Pancreas (tissue), 10 donors: ENCODE measurements around the gene HDAC5. TPM values are rescaled to one million over a fixed set of nuclear protein-coding genes. Genes with fewer than 3 reads are reported as not detected.
"Not testable (repeated sequence)": the region's sequence is repeated elsewhere in the genome, so short reads cannot be mapped to it uniquely, and the experiment has no call there.

Experiments used
- ATAC-seq, 4 donors: fragments of 200-7000 bp; cut with Tn5 transposase; one replicate each; pipeline versions ENCODE4 v1.8.0 to v1.9.1; 2020; ENCODE audit warnings: mild to moderate bottlenecking in 4 of 4, moderate library complexity in 4 of 4
- DNase-seq, 6 donors: peaks; one replicate each; pipeline ENCODE4 v3.0.0-alpha.2; 2020
- FAIRE-seq: peaks from 2 replicates; lab custom pipeline; 2012; peaks lifted over from hg19 to GRCh38; lab: Jason Lieb, UNC
- H3K27ac ChIP-seq, 4 donors: fragments of 200-600 bp; sonication (generic); 1 replicate in 3 of 4; 2 replicates in 1 of 4; pipeline versions ENCODE4 v1.5.0 to v1.8.0; 2020
- H3K27me3 ChIP-seq, 4 donors: fragments of 200-600 bp; one replicate each; pipeline ENCODE4 v1.8.0; 2021
- H3K36me3 ChIP-seq, 3 donors: fragments of 200-600 bp; sonication (generic) in 1 of 3; one replicate each; pipeline versions ENCODE4 v1.5.0 to v1.8.0; 2020 to 2021
- H3K4me1 ChIP-seq, 3 donors: fragments of 200-600 bp; one replicate each; pipeline ENCODE4 v1.8.0; 2021
- H3K4me3 ChIP-seq, 4 donors: fragments of 200-600 bp; sonication (generic) in 2 of 4; one replicate each; pipeline versions ENCODE4 v1.5.0 to v1.8.0; 2020 to 2021
- H3K9me3 ChIP-seq, 4 donors: fragments of 200-600 bp; one replicate each; pipeline ENCODE4 v1.8.0; 2021
- WGBS, 2 donors: extraction: QIAGEN DNeasy Blood & Tissue Kit; methylation state at CpG; one replicate each; pipeline ENCODE4 v1.1.7; 2013; 5-methylcytosine and 5-hydroxymethylcytosine counted together
- intact Hi-C, 3 donors: fragments of 100-400 bp; cut with DNase I; formaldehyde crosslinking; loops; one replicate each; pipeline versions ENCODE4 v1.11.1 to v1.14.2; 2022
- polyA plus RNA-seq, 2 donors: library from polyadenylated mRNA; stranded (reverse); fragments of 200-250 nt; gene quantifications; one replicate each; pipeline ENCODE4 v1.2.3, GENCODE V29; 2013
- total RNA-seq, 6 donors: library from RNA; stranded (reverse); fragmentation: NEBNext Ultra II Directional in 4 of 6; extraction: Animal tissue kit (Norgen Biotek cat#: 25700) in 4 of 6; gene quantifications; one replicate each; pipeline versions ENCODE4 v1.2.1 to v1.2.4, GENCODE V29; 2021 to 2023
- TF ChIP-seq, protein P1 (sequence below), 4 donors: fragments of 200-600 bp; sonication (generic) in 3 of 4; IDR thresholded peaks; one replicate each; pipeline versions ENCODE4 v1.5.0 to v1.8.0; 2021; ENCODE audit warnings: antibody characterized with exemption in 4 of 4
- donor health status: healthy with polysubstance abuse.
- donor health status: DM: no; HTN: no; CAD: no; lungs with moderate emphysema.
- donor health status: DM: no; HTN: no; CAD: no.
- donor health status: control.
- donor health status: control.
- donor health status: Bipolar disorder and iron deficiency.
- donor health status: DM: yes; HTN: yes; CAD: no.
- donor health status: DM: no; HTN: no; CAD: no.
- donor health status: DM: no; HTN: no; CAD: no.
- donor health status: DM: yes; HTN: yes; CAD: no.

HDAC5 gene
- total and polyA plus RNA-seq, 8 donors, result 10.9 to 38.1 (median 18.2) TPM

DNA sequence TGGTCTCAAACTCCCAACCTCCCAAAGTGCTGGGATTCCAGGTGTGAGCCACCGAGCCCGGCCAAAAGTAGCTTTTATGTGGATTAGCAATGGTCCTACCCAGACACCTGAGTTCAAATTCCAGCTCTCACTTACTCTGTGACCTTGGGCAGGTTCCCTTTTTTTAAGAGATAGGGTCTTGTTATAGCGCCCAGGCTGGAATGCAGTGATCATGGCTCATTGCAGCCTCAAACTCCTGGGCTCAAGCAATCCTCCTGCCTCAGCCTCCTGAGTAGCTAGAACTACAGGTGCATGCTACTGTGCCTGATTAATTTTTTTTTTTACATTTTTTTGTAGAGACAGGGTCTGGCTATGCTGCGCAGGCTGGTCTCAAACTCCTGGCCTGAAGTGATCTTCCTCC lies 16.6 kb downstream of the HDAC5 start:
- 78 to 90% methylated on average over 4 of the region's 4 CpGs for WGBS, 2 donors
- H3K36me3 ChIP-seq, result no peaks in the 10 kb centered on the region

DNA sequence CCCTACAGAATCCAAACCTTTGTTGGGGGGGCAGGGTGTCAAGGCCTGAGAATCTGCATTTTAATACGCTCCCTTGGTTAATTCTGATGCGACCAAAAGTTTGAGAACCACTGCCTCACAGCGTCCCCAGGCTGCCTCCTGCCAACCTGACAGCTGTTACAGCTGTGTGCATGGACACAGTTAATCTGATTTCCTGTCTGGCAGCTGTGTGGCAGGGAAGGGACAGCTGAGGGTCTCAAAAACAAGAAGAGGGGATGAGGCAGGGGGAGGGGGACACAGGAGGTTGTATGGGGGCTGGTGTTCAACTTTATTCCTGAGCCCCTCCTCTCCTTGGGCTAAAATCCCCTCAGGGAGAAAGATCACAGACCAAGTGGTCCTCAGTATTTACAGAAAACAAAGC lies 17.5 kb downstream of the HDAC5 start:
- Histone ChIP-seq H3K36me3 (no peaks in the 10 kb centered on the region), H3K9me3 (no peaks in the 10 kb centered on the region), H3K4me1 (peaks cover 11 to 24% (median 17%) of the 10 kb centered on the region in 3 donors), H3K27me3 (no peaks in the 10 kb centered on the region), H3K4me3 (no peak overlapping the region), H3K27ac (no peak overlapping the region)
- WGBS, 2 donors, result 43 to 44% methylated on average over 3 of the region's 3 CpGs
- intact Hi-C loops, result no loop called here
- ATAC-seq (no peak), FAIRE-seq (no peak), DNase-seq (no peak)
- TF ChIP-seq, protein P1, sequence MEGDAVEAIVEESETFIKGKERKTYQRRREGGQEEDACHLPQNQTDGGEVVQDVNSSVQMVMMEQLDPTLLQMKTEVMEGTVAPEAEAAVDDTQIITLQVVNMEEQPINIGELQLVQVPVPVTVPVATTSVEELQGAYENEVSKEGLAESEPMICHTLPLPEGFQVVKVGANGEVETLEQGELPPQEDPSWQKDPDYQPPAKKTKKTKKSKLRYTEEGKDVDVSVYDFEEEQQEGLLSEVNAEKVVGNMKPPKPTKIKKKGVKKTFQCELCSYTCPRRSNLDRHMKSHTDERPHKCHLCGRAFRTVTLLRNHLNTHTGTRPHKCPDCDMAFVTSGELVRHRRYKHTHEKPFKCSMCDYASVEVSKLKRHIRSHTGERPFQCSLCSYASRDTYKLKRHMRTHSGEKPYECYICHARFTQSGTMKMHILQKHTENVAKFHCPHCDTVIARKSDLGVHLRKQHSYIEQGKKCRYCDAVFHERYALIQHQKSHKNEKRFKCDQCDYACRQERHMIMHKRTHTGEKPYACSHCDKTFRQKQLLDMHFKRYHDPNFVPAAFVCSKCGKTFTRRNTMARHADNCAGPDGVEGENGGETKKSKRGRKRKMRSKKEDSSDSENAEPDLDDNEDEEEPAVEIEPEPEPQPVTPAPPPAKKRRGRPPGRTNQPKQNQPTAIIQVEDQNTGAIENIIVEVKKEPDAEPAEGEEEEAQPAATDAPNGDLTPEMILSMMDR (IDR thresholded peaks at IDR 0.05), result no peak

More for the DNA sequence above, 16.6 kb downstream of the HDAC5 start:
- intact Hi-C loops, result no loop called here
- H3K4me3 ChIP-seq, result no peak overlapping the region
- ATAC-seq, result no peak
- no peak for DNase-seq
- TF ChIP-seq, protein P1 (IDR thresholded peaks at IDR 0.05), result no peak
- no peak for FAIRE-seq
- H3K27ac ChIP-seq, result no peak overlapping the region
- peaks cover 17 to 32% (median 24%) of the 10 kb centered on the region in 3 donors for H3K4me1 ChIP-seq
- H3K9me3 ChIP-seq, result no peaks in the 10 kb centered on the region
- H3K27me3 ChIP-seq, result no peaks in the 10 kb centered on the region

DNA sequence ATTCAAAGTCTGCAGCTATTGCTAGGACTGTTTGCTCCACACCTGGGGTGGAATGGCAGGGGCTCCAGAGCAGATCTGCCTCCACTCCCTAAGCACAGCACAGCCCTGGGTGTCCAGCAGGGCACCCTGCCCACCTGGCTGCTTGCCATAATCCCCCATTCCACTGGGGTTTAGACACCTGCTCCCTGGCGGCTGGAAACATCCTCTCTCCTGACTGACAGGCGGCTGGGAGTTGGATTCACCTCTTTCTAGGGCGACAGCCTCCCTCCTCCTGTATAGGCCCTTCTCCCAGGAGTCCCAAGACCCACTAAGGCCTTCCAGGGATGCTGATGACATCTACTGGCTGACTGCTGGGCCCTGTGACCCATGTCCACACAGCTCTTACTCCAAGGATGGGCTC lies 18.0 kb downstream of the HDAC5 start:
- ATAC-seq (no peak), FAIRE-seq (no peak), DNase-seq (peak in 1 of 6 donors; percentile 45)
- Histone ChIP-seq H3K27ac (no peak overlapping the region), H3K4me1 (peaks cover 7 to 20% (median 13%) of the 10 kb centered on the region in 3 donors), H3K9me3 (no peaks in the 10 kb centered on the region), H3K4me3 (no peak overlapping the region), H3K36me3 (no peaks in the 10 kb centered on the region), H3K27me3 (no peaks in the 10 kb centered on the region)
- 81 to 85% methylated on average over 3 of the region's 3 CpGs for WGBS, 2 donors
- TF ChIP-seq, protein P1 (IDR thresholded peaks at IDR 0.05), result no peak
- intact Hi-C loops, result no loop called here

DNA sequence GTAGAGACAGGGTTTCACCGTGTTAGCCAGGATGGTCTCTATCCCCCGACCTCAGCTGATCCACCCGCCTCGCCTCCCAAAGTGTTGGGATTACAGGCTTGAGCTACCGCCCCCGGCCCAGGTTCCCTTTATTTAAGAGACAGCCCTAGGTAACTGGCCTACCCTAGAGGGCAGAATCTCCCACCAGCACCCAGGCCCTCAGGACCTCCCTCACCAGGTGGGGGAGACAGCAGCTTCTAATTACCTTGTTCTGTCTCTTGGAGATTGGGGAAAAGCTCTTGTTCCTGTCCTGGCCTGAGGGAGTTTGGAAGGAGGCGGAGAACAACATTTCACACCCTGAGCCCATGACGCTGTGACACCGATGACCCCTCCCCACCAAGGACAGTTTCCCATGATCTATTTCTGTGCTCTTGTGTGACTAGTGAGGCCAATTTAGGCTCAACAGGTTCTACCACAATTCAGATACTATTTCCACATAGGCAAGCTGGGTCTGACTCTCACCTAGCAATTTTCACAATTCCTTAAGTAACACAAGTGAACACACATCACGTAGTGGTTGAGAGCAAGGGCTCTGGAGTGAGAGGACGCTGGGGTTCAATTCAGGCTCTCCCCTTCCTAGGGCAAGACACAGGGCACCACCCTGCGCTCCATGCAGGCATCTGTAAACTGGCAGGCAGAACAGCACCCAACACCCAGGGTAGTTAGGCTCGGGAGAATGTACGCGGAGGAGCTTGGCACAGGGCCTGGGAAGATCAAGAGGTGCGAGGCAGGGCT lies 20.4 kb downstream of the HDAC5 start:
- intact Hi-C loops, result no loop called here
- no peak for ATAC-seq

DNA sequence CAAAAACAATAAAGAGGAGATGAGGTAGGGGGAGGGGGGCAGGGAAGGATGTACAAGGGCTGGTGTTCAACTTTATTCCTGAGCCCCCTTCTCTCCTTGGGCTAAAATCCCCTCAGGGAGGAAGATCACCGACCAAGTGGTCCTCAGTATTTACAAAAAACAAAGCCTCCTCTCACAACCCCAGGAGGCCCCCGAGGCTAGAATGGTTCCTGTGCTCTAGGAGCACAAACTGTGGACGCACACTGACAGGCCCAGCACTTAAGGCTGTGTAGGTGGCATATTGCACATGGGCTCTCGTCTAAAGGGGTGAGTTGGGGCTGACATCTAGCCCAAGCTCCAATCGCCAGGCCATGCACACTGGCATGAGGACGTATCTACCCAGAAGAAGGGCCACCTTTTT lies 21.6 kb downstream of the HDAC5 start:
- WGBS, 2 donors, result 79 to 88% methylated on average over 6 of the region's 6 CpGs
- FAIRE-seq, intact Hi-C loops: not testable (repeated sequence)

More for the DNA sequence above, 20.4 kb downstream of the HDAC5 start:
- FAIRE-seq, result no peak
- no peak overlapping the region for H3K4me3 ChIP-seq
- DNase-seq, result no peak
- H3K36me3 ChIP-seq, result no peaks in the 10 kb centered on the region
- peaks cover 0 to 4% (median under 1%) of the 10 kb centered on the region in 3 donors for H3K4me1 ChIP-seq
- TF ChIP-seq, protein P1 (IDR thresholded peaks at IDR 0.05), result no peak
- H3K27me3 ChIP-seq, result no peaks in the 10 kb centered on the region
- H3K9me3 ChIP-seq, result no peaks in the 10 kb centered on the region
- H3K27ac ChIP-seq, result no peak overlapping the region
- WGBS, 2 donors, result 85 to 89% methylated on average over 16 of the region's 16 CpGs

More for the DNA sequence above, 21.6 kb downstream of the HDAC5 start:
- H3K4me3 ChIP-seq, H3K27ac ChIP-seq, ATAC-seq, H3K27me3 ChIP-seq, DNase-seq, H3K9me3 ChIP-seq, H3K36me3 ChIP-seq: not testable (repeated sequence)
- peaks cover 0 to 14% (median 6%) of the 10 kb centered on the region in 3 donors for H3K4me1 ChIP-seq
